Prostate gland (tissue), 2 donors: ENCODE measurements around the gene CAPRIN1.

ENCODE experiments used
- CTCF ChIP-seq, 4 experiments: fragments of 200-600 bp in 2 of 4; fragments of 450-650 bp in 2 of 4; sonication (generic) in 2 of 4; IDR thresholded peaks; 1 replicate in 3 of 4; 2 replicates in 1 of 4; pipeline ENCODE4 v1.5.1; 2016 to 2019; ENCODE audit warnings: antibody characterized with exemption in 4 of 4, mild to moderate bottlenecking in 2 of 4, moderate library complexity in 2 of 4
- POLR2A ChIP-seq: fragments of 450-650 bp; IDR thresholded peaks from one replicate; pipeline ENCODE4 v1.6.1; 2016; ENCODE audit warnings: antibody characterized with exemption, mild to moderate bottlenecking
- POLR2AphosphoS5 ChIP-seq: sonication (generic); formaldehyde crosslinking; IDR thresholded peaks from one replicate; pipeline ENCODE4 v1.6.1; 2017; ENCODE audit warnings: antibody characterized with exemption

GRCh38 chr11:34086554-34087283, 35.2 kb downstream of the CAPRIN1 start:
- TF ChIP-seq CTCF (IDR thresholded peaks at IDR 0.05), result no peak
- no peak for TF ChIP-seq POLR2A
- no peak for TF ChIP-seq POLR2AphosphoS5
